Amniotic stem cell (primary cell): ENCODE results near the gene PNCK.
"Not testable (repeated sequence)": the region's sequence is repeated elsewhere in the genome, so short reads cannot be mapped to it uniquely, and the experiment has no call there.

ENCODE experiments used
- DNase-seq: peaks from one replicate; lab custom pipeline; 2025; lab: John Stamatoyannopoulos, UW

Gene PNCK

GRCh38 chrX:153673428-153674218 is at the start of gene PNCK:
TSS of gene PNCK (minus strand) at chrX:153673813. CDS start at chrX:153673076, 737 bp downstream.
- DNase-seq, result no peak

- DNase-seq, result no peak
These were observed 49.2 kb upstream of the PNCK start for GRCh38 chrX:153722704-153723350.

GRCh38 chrX:153719701-153720100 is 46.1 kb upstream of the PNCK start:
- no peak for DNase-seq

- no peak for DNase-seq
These were observed 45.6 kb upstream of the PNCK start for GRCh38 chrX:153719238-153719637.

GRCh38 chrX:153717445-153717844 is 43.8 kb upstream of the PNCK start:
- no peak for DNase-seq

GRCh38 chrX:153714256-153714655 is 40.6 kb upstream of the PNCK start:
- no peak for DNase-seq

GRCh38 chrX:153709726-153710674 is 36.4 kb upstream of the PNCK start:
- no peak for DNase-seq

GRCh38 chrX:153708415-153708814 is 34.8 kb upstream of the PNCK start:
- peak; percentile 26 for DNase-seq

- no peak for DNase-seq
These were observed 33.8 kb upstream of the PNCK start for GRCh38 chrX:153707406-153707805.

GRCh38 chrX:153706799-153707198 is 33.2 kb upstream of the PNCK start:
- no peak for DNase-seq

- DNase-seq, result not testable (repeated sequence)
These were observed 31.9 kb upstream of the PNCK start for GRCh38 chrX:153705403-153706060.

GRCh38 chrX:153704631-153705402 is 31.2 kb upstream of the PNCK start:
- DNase-seq, result not testable (repeated sequence)

GRCh38 chrX:153704021-153704526 is 30.5 kb upstream of the PNCK start:
- no peak for DNase-seq

GRCh38 chrX:153703036-153703370 is 29.4 kb upstream of the PNCK start:
- no peak for DNase-seq

GRCh38 chrX:153702336-153703035 is 28.9 kb upstream of the PNCK start:
- DNase-seq, result no peak

- DNase-seq, result no peak
These were observed 28.1 kb upstream of the PNCK start for GRCh38 chrX:153701706-153702105.

- DNase-seq, result no peak
These were observed 27.4 kb upstream of the PNCK start for GRCh38 chrX:153700967-153701366.

GRCh38 chrX:153700376-153700945 is 26.8 kb upstream of the PNCK start:
- no peak for DNase-seq

GRCh38 chrX:153699784-153700371 is 26.3 kb upstream of the PNCK start:
- DNase-seq, result not testable (repeated sequence)
